Heart right ventricle (tissue), 16 donors: ENCODE data around the gene DENND2A. TPM values are rescaled to one million over a fixed set of nuclear protein-coding genes. Genes with fewer than 3 reads are reported as not detected.

ENCODE experiments used
- ATAC-seq, 8 donors: fragments of 200-7000 bp; cut with Tn5 transposase; one replicate each; pipeline ENCODE4 v1.9.1; 2020; ENCODE audit warnings: mild to moderate bottlenecking in 8 of 8, moderate library complexity in 8 of 8, moderate number of reproducible peaks in 1 of 8
- DNase-seq, 2 donors: peaks; one replicate each; pipeline ENCODE4 v3.0.0-alpha.2; 2020
- H3K27ac ChIP-seq, 10 donors: fragments of 200-600 bp; sonication (generic) in 2 of 10; one replicate each; pipeline versions ENCODE4 v1.5.0 to v1.8.0; 2020 to 2022; ENCODE audit warnings: mild to moderate bottlenecking in 3 of 10
- H3K27me3 ChIP-seq, 7 donors: fragments of 200-600 bp; one replicate each; pipeline ENCODE4 v1.8.0; 2021 to 2022; ENCODE audit warnings: mild to moderate bottlenecking in 2 of 7
- H3K36me3 ChIP-seq, 9 donors: fragments of 200-600 bp; sonication (generic) in 1 of 9; one replicate each; pipeline versions ENCODE4 v1.5.0 to v1.8.0; 2020 to 2022; ENCODE audit warnings: mild to moderate bottlenecking in 2 of 9
- H3K4me1 ChIP-seq, 9 donors: fragments of 200-600 bp; sonication (generic) in 1 of 9; one replicate each; pipeline versions ENCODE4 v1.5.0 to v1.8.0; 2020 to 2022; ENCODE audit warnings: mild to moderate bottlenecking in 4 of 9
- H3K4me3 ChIP-seq, 10 donors: fragments of 200-600 bp; sonication (generic) in 2 of 10; one replicate each; pipeline versions ENCODE4 v1.5.0 to v1.8.0; 2020 to 2022; ENCODE audit warnings: mild to moderate bottlenecking in 7 of 10, moderate library complexity in 2 of 10
- H3K9me3 ChIP-seq, 11 donors: fragments of 200-600 bp in 10 of 11; sonication (generic) in 2 of 11; one replicate each; pipeline versions ENCODE4 v1.5.0 to v1.8.0; 2013 to 2022; ENCODE audit warnings: mild to moderate bottlenecking in 2 of 11, control low read depth in 1 of 11, moderate library complexity in 1 of 11
- CTCF ChIP-seq, 9 donors: fragments of 200-600 bp; sonication (generic) in 2 of 9; IDR thresholded peaks; one replicate each; pipeline versions ENCODE4 v1.5.0 to v1.8.0; 2021 to 2022; ENCODE audit warnings: antibody characterized with exemption in 9 of 9, mild to moderate bottlenecking in 5 of 9, moderate library complexity in 1 of 9
- whole genome bisulfite sequencing, 2 donors: extraction: QIAGEN DNeasy Blood & Tissue Kit; methylation state at CpG; one replicate each; pipeline ENCODE4 v1.1.7; 2013; ENCODE audit warnings: inconsistent platforms in 1 of 2; 5-methylcytosine and 5-hydroxymethylcytosine counted together
- intact Hi-C, 10 donors: fragments of 100-400 bp; cut with DNase I; formaldehyde crosslinking; loops; one replicate each; pipeline versions ENCODE4 v1.11.1 to v1.14.2; 2022
- polyA plus RNA-seq, 2 donors: library from polyadenylated mRNA; stranded (reverse); fragments of 200-250 nt; gene quantifications; one replicate each; pipeline ENCODE4 v1.2.3, GENCODE V29; 2013
- total RNA-seq, 10 donors: library from RNA; stranded (reverse); fragmentation: NEBNext Ultra II Directional in 3 of 10; extraction: Animal tissue kit (Norgen Biotek cat#: 25700) in 3 of 10; gene quantifications; one replicate each; pipeline versions ENCODE4 v1.2.1 to v1.2.4, GENCODE V29; 2021 to 2023
- donor health status: Arrhythmogenic right ventricular cardiomyopathy.
- donor health status: ischemic (EF 13 %, LVEDD 7.1; RV severe dilation, severe dysfunction).
- donor health status: healthy with polysubstance abuse.
- donor health status: DM: no; HTN: yes; CAD: no.
- donor health status: DM: no; HTN: no; CAD: no.
- donor health status: ischemic (EF 25% LVEDD 6.9; RV normal size, moderate dysfunction).
- donor health status: ischemic (EF 25% LVEDD 5.7; RV mildly dilated, moderate dysfunction).
- donor health status: healthy.
- donor health status: DM: yes; HTN: yes; CAD: no.
- donor health status: Ischemic cardiomyopathy.
- donor health status: ischemic (EF 35%, LVEDD 5.7; RV mildly dilated, moderate dysfunction).
- donor health status: nonischemic (EF 11% LVEDD 7.7; RV severe dilation, severe dysfunction).
- donor health status: DM: yes; HTN: yes; CAD: no.
- donor health status: PGD.
- donor health status: ischemic (EF 29% LVEDD 5.4; RV normal size, mild dysfunction).
- donor health status: nonischemic (EF 23%, LVEDD 6.1; RV moderate dilation, normal function).

DENND2A gene
- total and polyA plus RNA-seq, 12 donors, result 3.8 to 16.9 (median 9.8) TPM

GRCh38 chr7:140673774-140674155, 33.2 kb upstream of the DENND2A start:
- Histone ChIP-seq H3K27me3 (no peaks in the 10 kb centered on the region), H3K4me1 (peaks cover 0 to 35% (median 33%) of the 10 kb centered on the region in 9 donors), H3K27ac (peak overlapping the region in 8 of 10 donors; percentile 71 to 89 (median 85)), H3K4me3 (peak overlapping the region; percentile 62 to 99 (median 78)), H3K9me3 (no peaks in the 10 kb centered on the region), H3K36me3 (peaks cover 0 to 14% (median 0%) of the 10 kb centered on the region in 9 donors)
- ATAC-seq, result peak; percentile 1 to 42 (median 21)
- intact Hi-C loops, result loop anchor here in 4 of 10 donors (10.0 kb wide), 1 partner anchor 341 kb away; the partner anchor contains the start of gene MRPS33 (in 4 of the 4)
- no peak for DNase-seq
- TF ChIP-seq CTCF (IDR thresholded peaks at IDR 0.05), result no peak
- WGBS, 2 donors, result 27 to 37% methylated on average over 18 of the region's 18 CpGs

GRCh38 chr7:140673063-140673773, 32.6 kb upstream of the DENND2A start:
- Histone ChIP-seq H3K4me1 (peaks cover 0 to 35% (median 33%) of the 10 kb centered on the region in 9 donors), H3K27ac (peak overlapping the region; percentile 56 to 89 (median 80)), H3K9me3 (no peaks in the 10 kb centered on the region), H3K27me3 (no peaks in the 10 kb centered on the region), H3K4me3 (peak overlapping the region; percentile 62 to 99 (median 78)), H3K36me3 (peaks cover 0 to 10% (median 0%) of the 10 kb centered on the region in 9 donors)
- ATAC-seq, result peak; percentile 53 to 76 (median 64)
- intact Hi-C loops, result loop anchor here in 4 of 10 donors (10.0 kb wide), 1 partner anchor 342 kb away; the partner anchor contains the start of gene MRPS33 (in 4 of the 4)
- TF ChIP-seq CTCF (IDR thresholded peaks at IDR 0.05), result no peak
- WGBS, 2 donors, result 0% methylated on average over 68 to 72 of the region's 72 CpGs
- DNase-seq, result peak; percentile 23 to 52

- peaks cover 0 to 35% (median 33%) of the 10 kb centered on the region in 9 donors for H3K4me1 ChIP-seq
- WGBS, 2 donors, result 1 to 2% methylated on average over 33 to 41 of the region's 41 CpGs
- ATAC-seq (peak; percentile 37 to 87 (median 70)), DNase-seq (peak; percentile 40 to 74)
- H3K4me3 ChIP-seq, result peak within 1 kb of the TSS; percentile 62 to 99 (median 78)
- intact Hi-C loops, result loop anchor here in 4 of 10 donors (10.0 kb wide), 1 partner anchor 342 kb away; the partner anchor contains the start of gene MRPS33 (in 4 of the 4)
- no peak for TF ChIP-seq CTCF (IDR thresholded peaks at IDR 0.05)
- H3K36me3 ChIP-seq, result peaks cover 0 to 10% (median 0%) of the 10 kb centered on the region in 9 donors
- H3K27ac ChIP-seq, result peak within 1 kb of the TSS; percentile 56 to 89 (median 80)
- no peaks in the 10 kb centered on the region for H3K9me3 ChIP-seq
- H3K27me3 ChIP-seq, result no peaks in the 10 kb centered on the region
Observed at GRCh38 chr7:140672382-140673062, 31.9 kb upstream of the DENND2A start, which contains the start of gene ADCK2. Gene ADCK2, plus strand, starts transcription at chr7:140672945. Its CDS starts 386 bp downstream, at chr7:140673331.

GRCh38 chr7:140671966-140672365, 31.4 kb upstream of the DENND2A start:
- Histone ChIP-seq H3K36me3 (peaks cover 0 to 6% (median 0%) of the 10 kb centered on the region in 9 donors), H3K4me3 (peak overlapping the region in 1 of 10 donors; percentile 82), H3K27ac (no peak overlapping the region), H3K4me1 (peaks cover 0 to 35% (median 33%) of the 10 kb centered on the region in 9 donors), H3K9me3 (no peaks in the 10 kb centered on the region), H3K27me3 (no peaks in the 10 kb centered on the region)
- TF ChIP-seq CTCF (IDR thresholded peaks at IDR 0.05), result no peak
- 76 to 78% methylated on average over 15 of the region's 15 CpGs for WGBS, 2 donors
- DNase-seq (no peak), ATAC-seq (no peak)
- intact Hi-C loops, result loop anchor here in 4 of 10 donors (10.0 kb wide), 1 partner anchor 343 kb away; the partner anchor contains the start of gene MRPS33 (in 4 of the 4)
